Activated CD8-positive, alpha-beta memory T cell treated with anti-CD3 and anti-CD28 coated beads, Interleukin-2, amount 50 U/mL, for 1 hour (primary cell): ENCODE results near the gene DOK3.
"Not testable (repeated sequence)": the region's sequence is repeated elsewhere in the genome, so short reads cannot be mapped to it uniquely, and the experiment has no call there.

Experiments used
- DNase-seq: peaks from one replicate; pipeline ENCODE4 v3.0.0-alpha.2; 2020; ENCODE audit errors: extremely low read depth

Gene DOK3

GRCh38 chr5:177535125-177535524 is 25.5 kb upstream of the DOK3 start:
- DNase-seq, result no peak

- DNase-seq, result not testable (repeated sequence)
These were observed 24.8 kb upstream of the DOK3 start for GRCh38 chr5:177534433-177534832.

- DNase-seq, result no peak
These were observed 21.7 kb upstream of the DOK3 start for GRCh38 chr5:177531209-177531940.

GRCh38 chr5:177530638-177531037 is 21.0 kb upstream of the DOK3 start:
- no peak for DNase-seq

- DNase-seq, result no peak
These were observed 19.9 kb upstream of the DOK3 start for GRCh38 chr5:177529247-177530203.

GRCh38 chr5:177528631-177529030 is 19.0 kb upstream of the DOK3 start:
- DNase-seq, result no peak

- DNase-seq, result no peak
These were observed 18.0 kb upstream of the DOK3 start for GRCh38 chr5:177527595-177527994.

- no peak for DNase-seq
These were observed 17.2 kb upstream of the DOK3 start for GRCh38 chr5:177526791-177527190.

GRCh38 chr5:177526191-177526590 is 16.6 kb upstream of the DOK3 start:
- no peak for DNase-seq

- no peak for DNase-seq
These were observed 15.5 kb upstream of the DOK3 start for GRCh38 chr5:177524941-177525655.

GRCh38 chr5:177524539-177524900 is 14.9 kb upstream of the DOK3 start:
- no peak for DNase-seq

GRCh38 chr5:177523711-177524538 is 14.3 kb upstream of the DOK3 start:
- no peak for DNase-seq

- DNase-seq, result no peak
These were observed 11.4 kb upstream of the DOK3 start for GRCh38 chr5:177520916-177521513.

- no peak for DNase-seq
These were observed 10.6 kb upstream of the DOK3 start for GRCh38 chr5:177520271-177520670.

- no peak for DNase-seq
These were observed 10.0 kb upstream of the DOK3 start for GRCh38 chr5:177519463-177520235.

GRCh38 chr5:177516601-177517568 is 7.3 kb upstream of the DOK3 start, which contains the start of gene DDX41:
TSS of gene DDX41 (minus strand) at chr5:177516961. CDS start at chr5:177516945, 16 bp downstream.
- peak; percentile 86 for DNase-seq

GRCh38 chr5:177515580-177515979 is 6.0 kb upstream of the DOK3 start:
- no peak for DNase-seq

- DNase-seq, result no peak
These were observed 4.9 kb upstream of the DOK3 start for GRCh38 chr5:177514541-177514940.

GRCh38 chr5:177513500-177513899 is 3.9 kb upstream of the DOK3 start:
- no peak for DNase-seq
